Tibial artery (tissue), 4 donors: Measurements from ENCODE around the gene AIG1.

ENCODE experiments used
- DNase-seq, 2 donors: peaks; one replicate each; pipeline ENCODE4 v3.0.0-alpha.2; 2019
- H3K27ac ChIP-seq, 2 donors: fragments of 200-600 bp; sonication (generic) in 1 of 2; 1 replicate in 1 of 2; 2 replicates in 1 of 2; pipeline ENCODE4 v1.5.1; 2018 to 2019; ENCODE audit warnings: mild to moderate bottlenecking in 1 of 2
- H3K27me3 ChIP-seq, 2 donors: fragments of 200-600 bp; sonication (generic) in 1 of 2; one replicate each; pipeline versions ENCODE4 v1.5.1 to v1.6.0; 2016 to 2019
- H3K36me3 ChIP-seq, 3 donors: fragments of 200-600 bp; sonication (generic) in 2 of 3; one replicate each; pipeline ENCODE4 v1.5.1; 2016 to 2019; ENCODE audit warnings: mild to moderate bottlenecking in 2 of 3
- H3K4me1 ChIP-seq, 4 donors: fragments of 200-600 bp; sonication (generic) in 2 of 4; 1 replicate in 3 of 4; 2 replicates in 1 of 4; pipeline ENCODE4 v1.5.1; 2016 to 2019
- H3K4me3 ChIP-seq, 2 donors: fragments of 200-600 bp; sonication (generic) in 1 of 2; 1 replicate in 1 of 2; 2 replicates in 1 of 2; pipeline ENCODE4 v1.5.1; 2018 to 2019; ENCODE audit warnings: mild to moderate bottlenecking in 2 of 2
- H3K9me3 ChIP-seq, 3 donors: fragments of 200-600 bp; sonication (generic) in 1 of 3; one replicate each; pipeline ENCODE4 v1.5.1; 2016 to 2019
- intact Hi-C: fragments of 100-400 bp; cut with DNase I; formaldehyde crosslinking; loops from one replicate; pipeline ENCODE4 v1.15.0; 2023; ENCODE audit warnings: low total_unique reads
- TF ChIP-seq, protein P1 (sequence below), 2 experiments: fragments of 200-600 bp in 1 of 2; fragments of 450-650 bp in 1 of 2; IDR thresholded peaks; one replicate each; pipeline ENCODE4 v1.5.1; 2017 to 2019; ENCODE audit warnings: antibody characterized with exemption in 2 of 2, mild to moderate bottlenecking in 1 of 2, moderate library complexity in 1 of 2

Gene AIG1

DNA sequence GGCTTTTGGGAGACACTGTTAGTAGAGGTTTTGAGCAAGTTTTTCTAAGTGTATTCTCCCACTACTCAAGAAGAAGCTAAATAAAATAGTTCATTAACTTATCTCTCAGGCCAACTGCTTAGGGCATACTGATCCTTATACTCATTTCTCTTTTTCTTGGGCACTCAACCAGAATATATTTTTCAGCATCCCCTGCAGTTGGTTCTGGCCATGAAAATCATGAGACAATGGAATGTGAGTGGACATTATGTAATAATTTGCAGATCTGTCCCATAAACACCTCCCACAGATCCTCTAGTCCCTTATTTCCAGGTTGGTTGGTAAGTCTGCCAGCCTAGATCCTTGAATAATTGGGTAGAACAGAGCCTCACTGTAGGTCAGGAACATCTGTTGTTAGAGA lies 136.7 kb downstream of the AIG1 start:
- no peak overlapping the region for H3K4me3 ChIP-seq
- no peak overlapping the region for H3K27ac ChIP-seq
- intact Hi-C loops = no loop called here
- peaks cover 0 to 38% (median 2%) of the 10 kb centered on the region in 4 donors for H3K4me1 ChIP-seq
- no peaks in the 10 kb centered on the region for H3K27me3 ChIP-seq
- TF ChIP-seq, protein P1, sequence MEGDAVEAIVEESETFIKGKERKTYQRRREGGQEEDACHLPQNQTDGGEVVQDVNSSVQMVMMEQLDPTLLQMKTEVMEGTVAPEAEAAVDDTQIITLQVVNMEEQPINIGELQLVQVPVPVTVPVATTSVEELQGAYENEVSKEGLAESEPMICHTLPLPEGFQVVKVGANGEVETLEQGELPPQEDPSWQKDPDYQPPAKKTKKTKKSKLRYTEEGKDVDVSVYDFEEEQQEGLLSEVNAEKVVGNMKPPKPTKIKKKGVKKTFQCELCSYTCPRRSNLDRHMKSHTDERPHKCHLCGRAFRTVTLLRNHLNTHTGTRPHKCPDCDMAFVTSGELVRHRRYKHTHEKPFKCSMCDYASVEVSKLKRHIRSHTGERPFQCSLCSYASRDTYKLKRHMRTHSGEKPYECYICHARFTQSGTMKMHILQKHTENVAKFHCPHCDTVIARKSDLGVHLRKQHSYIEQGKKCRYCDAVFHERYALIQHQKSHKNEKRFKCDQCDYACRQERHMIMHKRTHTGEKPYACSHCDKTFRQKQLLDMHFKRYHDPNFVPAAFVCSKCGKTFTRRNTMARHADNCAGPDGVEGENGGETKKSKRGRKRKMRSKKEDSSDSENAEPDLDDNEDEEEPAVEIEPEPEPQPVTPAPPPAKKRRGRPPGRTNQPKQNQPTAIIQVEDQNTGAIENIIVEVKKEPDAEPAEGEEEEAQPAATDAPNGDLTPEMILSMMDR (IDR thresholded peaks at IDR 0.05) = no peak
- DNase-seq = no peak
- H3K36me3 ChIP-seq = no peaks in the 10 kb centered on the region
- H3K9me3 ChIP-seq = no peaks in the 10 kb centered on the region

DNA sequence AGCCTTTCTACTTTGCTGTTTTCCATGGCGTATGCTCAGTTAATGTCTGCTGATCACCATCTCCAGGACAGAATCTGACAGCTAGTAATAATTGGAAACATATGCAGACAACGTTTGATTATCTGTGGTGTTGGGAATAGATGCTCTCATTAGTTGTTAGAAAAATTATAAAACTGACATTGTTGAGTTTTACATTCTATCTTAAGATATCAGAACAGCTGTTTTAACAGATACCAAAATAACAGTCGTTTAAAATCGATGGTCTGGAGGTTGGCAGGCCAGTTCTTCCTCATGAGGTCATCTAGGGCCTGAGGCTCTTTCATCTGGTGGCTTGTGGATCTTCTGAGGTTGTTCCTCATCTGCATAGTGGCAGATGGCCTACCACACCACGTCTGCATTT lies 137.6 kb downstream of the AIG1 start:
- H3K36me3 ChIP-seq = no peaks in the 10 kb centered on the region
- H3K4me3 ChIP-seq = no peak overlapping the region
- no peaks in the 10 kb centered on the region for H3K27me3 ChIP-seq
- TF ChIP-seq, protein P1 (IDR thresholded peaks at IDR 0.05) = no peak
- peaks cover 0 to 38% (median 2%) of the 10 kb centered on the region in 4 donors for H3K4me1 ChIP-seq
- no peak for DNase-seq
- H3K9me3 ChIP-seq = no peaks in the 10 kb centered on the region
- no peak overlapping the region for H3K27ac ChIP-seq
- intact Hi-C loops = no loop called here

DNA sequence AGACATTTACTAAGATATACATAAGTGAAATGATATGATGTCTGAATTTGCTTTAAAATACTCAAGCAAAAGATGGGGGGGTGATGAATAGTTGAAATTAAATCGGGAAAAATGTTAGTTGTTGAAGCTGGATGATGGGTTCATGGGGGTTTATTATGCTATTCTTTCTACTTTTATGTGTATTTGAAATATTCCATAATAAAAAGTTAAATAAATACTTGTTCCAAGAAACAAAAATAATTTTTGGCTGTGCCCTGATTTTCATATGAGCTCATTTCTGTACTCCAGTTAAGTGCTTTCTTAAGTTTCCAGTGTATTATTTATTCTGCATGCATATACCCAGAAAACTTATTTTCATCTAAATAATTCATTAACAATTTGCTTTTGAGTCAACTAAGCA lies 138.6 kb downstream of the AIG1 start:
- no peaks in the 10 kb centered on the region for H3K36me3 ChIP-seq

DNA sequence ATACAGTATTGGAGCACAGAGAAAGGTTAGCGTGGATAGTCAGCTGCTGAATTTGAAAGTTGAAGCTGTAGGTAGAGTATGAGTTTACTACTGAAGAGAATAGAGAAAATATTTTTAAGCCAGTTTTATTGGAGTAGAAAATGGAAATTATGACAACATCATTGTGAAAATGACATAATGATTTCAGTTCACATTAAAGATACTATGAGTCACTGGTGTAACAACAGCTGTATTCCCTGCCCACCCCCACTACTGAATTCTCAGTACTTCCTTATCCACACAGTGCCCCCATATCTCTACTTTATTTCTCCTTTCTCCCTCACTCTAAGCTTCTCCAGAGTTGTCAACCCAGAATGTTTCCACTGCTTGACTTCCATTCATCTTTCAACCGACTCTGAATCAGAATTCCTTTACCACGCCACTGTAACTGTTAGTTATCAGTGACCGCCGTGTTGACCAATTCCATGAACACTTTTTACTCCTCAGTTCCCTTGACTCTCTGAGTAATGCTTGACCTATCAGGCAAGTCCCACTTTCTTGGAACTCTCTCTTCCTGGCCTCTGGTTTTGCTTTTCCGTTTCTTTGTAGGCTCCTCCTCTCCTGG lies 139.6 kb downstream of the AIG1 start:
- no peaks in the 10 kb centered on the region for H3K27me3 ChIP-seq
- H3K4me1 ChIP-seq = peaks cover 0 to 35% (median 2%) of the 10 kb centered on the region in 4 donors
- H3K27ac ChIP-seq = no peak overlapping the region
- TF ChIP-seq, protein P1 (IDR thresholded peaks at IDR 0.05) = no peak
- intact Hi-C loops = no loop called here
- no peak for DNase-seq
- no peaks in the 10 kb centered on the region for H3K36me3 ChIP-seq
- no peak overlapping the region for H3K4me3 ChIP-seq
- peaks cover 0 to 6% (median 5%) of the 10 kb centered on the region in 3 donors for H3K9me3 ChIP-seq

More for the DNA sequence above, 138.6 kb downstream of the AIG1 start:
- no peaks in the 10 kb centered on the region for H3K27me3 ChIP-seq
- TF ChIP-seq, protein P1 (IDR thresholded peaks at IDR 0.05) = no peak
- intact Hi-C loops = no loop called here
- no peak overlapping the region for H3K27ac ChIP-seq
- no peak for DNase-seq
- peaks cover 0 to 5% (median 3%) of the 10 kb centered on the region in 3 donors for H3K9me3 ChIP-seq
- no peak overlapping the region for H3K4me3 ChIP-seq
- peaks cover 0 to 38% (median 2%) of the 10 kb centered on the region in 4 donors for H3K4me1 ChIP-seq

DNA sequence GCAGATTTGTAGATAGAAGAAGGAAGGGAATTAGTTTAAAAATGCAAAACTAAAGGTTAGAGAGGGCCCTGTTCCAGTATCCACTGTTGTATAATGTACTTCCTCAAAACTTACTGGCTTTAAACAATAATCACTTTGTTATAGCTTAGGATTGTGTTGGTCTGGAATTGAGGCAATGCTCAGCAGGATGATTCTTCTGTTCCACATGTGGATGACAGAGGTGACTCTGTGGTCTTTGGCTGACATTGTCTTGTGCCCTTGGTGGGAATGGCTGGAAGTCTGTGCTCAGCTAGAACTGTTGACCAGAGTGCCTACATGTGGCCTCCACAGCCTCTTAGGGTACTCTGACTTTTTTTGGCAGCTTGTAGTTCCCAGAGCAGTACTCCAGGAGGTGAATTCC lies 143.4 kb downstream of the AIG1 start:
- peaks cover 0 to 6% (median 5%) of the 10 kb centered on the region in 3 donors for H3K9me3 ChIP-seq
- DNase-seq = no peak
- no peaks in the 10 kb centered on the region for H3K27me3 ChIP-seq
- TF ChIP-seq, protein P1 (IDR thresholded peaks at IDR 0.05) = no peak
- intact Hi-C loops = no loop called here
- peaks cover 0 to 22% (median 0%) of the 10 kb centered on the region in 4 donors for H3K4me1 ChIP-seq
- H3K4me3 ChIP-seq = no peak overlapping the region
- no peak overlapping the region for H3K27ac ChIP-seq
- H3K36me3 ChIP-seq = no peaks in the 10 kb centered on the region
